Upper lobe of left lung (tissue), 4 donors: ENCODE data around the gene ZNF581.

ENCODE experiments used
- POLR2A ChIP-seq, 4 donors: fragments of 450-650 bp; IDR thresholded peaks; one replicate each; pipeline ENCODE4 v1.5.1; 2016 to 2017; ENCODE audit warnings: antibody characterized with exemption in 4 of 4, mild to moderate bottlenecking in 2 of 4
- TF ChIP-seq, protein P1 (sequence below), 6 experiments: fragments of 450-650 bp in 4 of 6; fragments of 200-600 bp in 2 of 6; sonication (generic) in 2 of 6; IDR thresholded peaks; one replicate each; pipeline ENCODE4 v1.5.1; 2016 to 2019; ENCODE audit warnings: antibody characterized with exemption in 6 of 6

DNA sequence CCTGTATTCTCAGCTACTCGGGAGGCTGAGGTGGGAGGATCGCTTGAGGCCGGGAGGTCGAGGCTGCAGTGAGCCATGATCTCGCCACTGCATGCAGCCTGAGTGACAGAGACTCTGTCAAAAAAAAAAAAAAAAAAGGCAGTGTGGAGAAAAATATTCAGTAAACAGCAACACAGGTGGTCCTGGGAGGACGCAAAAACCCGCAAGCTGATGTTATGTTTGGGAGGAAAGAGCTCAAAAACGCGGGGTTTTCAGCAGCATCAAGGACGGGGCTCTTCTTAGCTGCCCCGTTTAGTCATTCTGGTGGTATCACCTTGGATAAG is 18.5 kb upstream of the ZNF581 start:
- no peak for TF ChIP-seq POLR2A (IDR thresholded peaks at IDR 0.05)
- TF ChIP-seq, protein P1, sequence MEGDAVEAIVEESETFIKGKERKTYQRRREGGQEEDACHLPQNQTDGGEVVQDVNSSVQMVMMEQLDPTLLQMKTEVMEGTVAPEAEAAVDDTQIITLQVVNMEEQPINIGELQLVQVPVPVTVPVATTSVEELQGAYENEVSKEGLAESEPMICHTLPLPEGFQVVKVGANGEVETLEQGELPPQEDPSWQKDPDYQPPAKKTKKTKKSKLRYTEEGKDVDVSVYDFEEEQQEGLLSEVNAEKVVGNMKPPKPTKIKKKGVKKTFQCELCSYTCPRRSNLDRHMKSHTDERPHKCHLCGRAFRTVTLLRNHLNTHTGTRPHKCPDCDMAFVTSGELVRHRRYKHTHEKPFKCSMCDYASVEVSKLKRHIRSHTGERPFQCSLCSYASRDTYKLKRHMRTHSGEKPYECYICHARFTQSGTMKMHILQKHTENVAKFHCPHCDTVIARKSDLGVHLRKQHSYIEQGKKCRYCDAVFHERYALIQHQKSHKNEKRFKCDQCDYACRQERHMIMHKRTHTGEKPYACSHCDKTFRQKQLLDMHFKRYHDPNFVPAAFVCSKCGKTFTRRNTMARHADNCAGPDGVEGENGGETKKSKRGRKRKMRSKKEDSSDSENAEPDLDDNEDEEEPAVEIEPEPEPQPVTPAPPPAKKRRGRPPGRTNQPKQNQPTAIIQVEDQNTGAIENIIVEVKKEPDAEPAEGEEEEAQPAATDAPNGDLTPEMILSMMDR (IDR thresholded peaks at IDR 0.05), result no peak
